Bronchial epithelial cell (primary cell): ENCODE data around the gene KCNN4. TPM values are rescaled to one million over a fixed set of nuclear protein-coding genes. Genes with fewer than 3 reads are reported as not detected.
"Not testable (repeated sequence)": the region's sequence is repeated elsewhere in the genome, so short reads cannot be mapped to it uniquely, and the experiment has no call there.

Experiments used
- DNase-seq: peaks from one replicate; pipeline ENCODE4 v3.0.0-alpha.2; 2010; ENCODE audit warnings: low read depth
- FAIRE-seq: peaks from 2 replicates; lab custom pipeline; 2011; peaks lifted over from hg19 to GRCh38; lab: Jason Lieb, UNC
- H3K27me3 ChIP-seq: 2 replicates; pipeline ENCODE4 v1.5.1; 2011; ENCODE audit warnings: low read length; ENCODE audit not compliant: control insufficient read depth, insufficient read depth
- H3K36me3 ChIP-seq: 2 replicates; pipeline ENCODE4 v1.5.1; 2011; ENCODE audit warnings: low read length; ENCODE audit not compliant: control insufficient read depth, insufficient read depth
- H3K4me3 ChIP-seq: 2 replicates; pipeline ENCODE4 v1.5.1; 2011; ENCODE audit warnings: mild to moderate bottlenecking, low read depth, low read length, control low read depth
- CTCF ChIP-seq: IDR thresholded peaks from 2 replicates; pipeline ENCODE4 v1.5.1; 2011; ENCODE audit warnings: mild to moderate bottlenecking, moderate library complexity, low read length, control low read depth, inconsistent platforms; ENCODE audit not compliant: insufficient read depth, severe bottlenecking
- total RNA-seq: library from RNA; depleted of rRNA; stranded (reverse); fragments of >200 nt; gene quantifications from 2 replicates; pipeline ENCODE4 v1.2.1, GENCODE V29; 2014

Gene KCNN4
- total RNA-seq, 1 donor from 2014 or later: 9.7 TPM

- H3K27me3 ChIP-seq: no peaks in the 10 kb centered on the region
- no peak for TF ChIP-seq CTCF
- peak; percentile 75 for DNase-seq
- no peaks in the 10 kb centered on the region for H3K36me3 ChIP-seq
- no peak overlapping the region for H3K4me3 ChIP-seq
- no peak for FAIRE-seq
Measured at GRCh38 chr19:43818500-43818899, 37.7 kb upstream of the KCNN4 start.

- not testable (repeated sequence) for DNase-seq, FAIRE-seq, H3K36me3 ChIP-seq, H3K27me3 ChIP-seq, H3K4me3 ChIP-seq
Measured at GRCh38 chr19:43817454-43817853, 36.7 kb upstream of the KCNN4 start.

GRCh38 chr19:43814663-43815352 lies 34.0 kb upstream of the KCNN4 start:
- TF ChIP-seq CTCF: no peak
- Histone ChIP-seq H3K4me3 (no peak overlapping the region), H3K36me3 (no peaks in the 10 kb centered on the region), H3K27me3 (no peaks in the 10 kb centered on the region)
- FAIRE-seq: no peak
- DNase-seq: peak; percentile 75

GRCh38 chr19:43812688-43813087 lies 31.9 kb upstream of the KCNN4 start:
- peak; percentile 13 for FAIRE-seq
- H3K4me3 ChIP-seq: no peak overlapping the region
- no peaks in the 10 kb centered on the region for H3K27me3 ChIP-seq
- no peak for DNase-seq
- no peaks in the 10 kb centered on the region for H3K36me3 ChIP-seq
- no peak for TF ChIP-seq CTCF

- DNase-seq (no peak), FAIRE-seq (no peak)
- no peak overlapping the region for H3K4me3 ChIP-seq
- TF ChIP-seq CTCF: no peak
- H3K36me3 ChIP-seq: no peaks in the 10 kb centered on the region
- no peaks in the 10 kb centered on the region for H3K27me3 ChIP-seq
Measured at GRCh38 chr19:43812259-43812658, 31.5 kb upstream of the KCNN4 start.

GRCh38 chr19:43811837-43812236 lies 31.1 kb upstream of the KCNN4 start:
- no peak for TF ChIP-seq CTCF
- no peak for FAIRE-seq
- H3K36me3 ChIP-seq: no peaks in the 10 kb centered on the region
- no peaks in the 10 kb centered on the region for H3K27me3 ChIP-seq
- DNase-seq: no peak
- H3K4me3 ChIP-seq: no peak overlapping the region
